ENCODE results near the gene FN3K. TPM values are rescaled to one million over a fixed set of nuclear protein-coding genes. Genes with fewer than 3 reads are reported as not detected.

Gene FN3K
- total and polyA plus RNA-seq, 2 experiments from 2014 or later = 0.11 to 1.0 TPM

DNA sequence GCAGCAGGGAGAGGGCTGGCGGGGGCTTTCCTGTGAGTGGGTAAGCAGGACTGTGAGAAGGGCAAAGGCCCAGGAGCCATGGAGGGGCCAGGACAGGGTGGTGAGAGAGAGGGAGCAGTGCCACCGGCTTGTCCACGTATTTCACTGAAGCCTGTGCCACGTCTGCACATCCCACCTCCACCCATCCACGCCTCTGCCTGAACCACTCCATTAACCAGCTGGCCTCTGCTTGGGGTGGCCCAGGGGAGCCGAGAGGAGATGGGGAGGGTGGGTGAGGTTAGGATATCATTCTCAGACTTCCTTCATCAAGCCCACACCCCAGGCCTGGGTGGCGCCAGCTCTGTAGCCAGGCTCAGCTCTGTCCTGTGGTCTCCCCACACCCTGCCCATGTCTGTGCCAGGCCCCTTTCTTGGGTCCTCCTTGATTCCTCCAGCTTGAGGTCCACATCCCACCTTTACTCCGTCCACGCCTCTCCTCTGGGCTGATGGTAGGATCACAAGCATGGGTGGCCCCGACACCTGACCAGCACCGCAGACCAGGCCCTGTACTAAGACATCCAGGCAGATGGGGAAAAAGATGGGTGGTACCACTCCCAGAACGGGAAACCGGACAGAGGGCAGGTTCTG, 3.2 kb upstream of the FN3K start:
- Histone ChIP-seq H3K9me2 (ENCODE audit: insufficient read depth) (no peaks in the 10 kb centered on the region), H3K9me3 (ENCODE audit: low read depth) (no peaks in the 10 kb centered on the region), H3K27ac (no peak overlapping the region), H3K36me3 (ENCODE audit: low read depth) (no peaks in the 10 kb centered on the region; the same call in 1 of the 2 replicates), H3K4me1 (ENCODE audit: insufficient read depth) (no peaks in the 10 kb centered on the region), H3K79me2 (ENCODE audit: insufficient read depth) (no peaks in the 10 kb centered on the region), H3K27me3 (replicated peaks; ENCODE audit: insufficient read depth) (no peaks in the 10 kb centered on the region), H2AFZ (no peak overlapping the region), H3K9ac (no peak overlapping the region), H4K20me1 (ENCODE audit: insufficient read depth) (no peaks in the 10 kb centered on the region), H3F3A (ENCODE audit: insufficient read depth) (no peaks in the 10 kb centered on the region), H3K4me3 (no peak overlapping the region), H3K4me2 (ENCODE audit: unreplicated experiment) (no peak overlapping the region)
- DNase-seq = no peak
- 88 to 92% methylated on average over 13 of the region's 13 CpGs for WGBS, 2 experiments (ENCODE audit: low coverage in 1 of 2, low lambda C conversion rate in 2 of 2, missing lambda C conversion rate in 2 of 2)
- in situ Hi-C loops (cut with MboI) = no loop called here
- TF ChIP-seq EZH2phosphoT487 (IDR thresholded peaks at IDR 0.05; ENCODE audit: insufficient read depth, low read depth) (no peak), EZH2 (IDR thresholded peaks at IDR 0.05; ENCODE audit: insufficient read depth, poor library complexity, severe bottlenecking) (no peak)

DNA sequence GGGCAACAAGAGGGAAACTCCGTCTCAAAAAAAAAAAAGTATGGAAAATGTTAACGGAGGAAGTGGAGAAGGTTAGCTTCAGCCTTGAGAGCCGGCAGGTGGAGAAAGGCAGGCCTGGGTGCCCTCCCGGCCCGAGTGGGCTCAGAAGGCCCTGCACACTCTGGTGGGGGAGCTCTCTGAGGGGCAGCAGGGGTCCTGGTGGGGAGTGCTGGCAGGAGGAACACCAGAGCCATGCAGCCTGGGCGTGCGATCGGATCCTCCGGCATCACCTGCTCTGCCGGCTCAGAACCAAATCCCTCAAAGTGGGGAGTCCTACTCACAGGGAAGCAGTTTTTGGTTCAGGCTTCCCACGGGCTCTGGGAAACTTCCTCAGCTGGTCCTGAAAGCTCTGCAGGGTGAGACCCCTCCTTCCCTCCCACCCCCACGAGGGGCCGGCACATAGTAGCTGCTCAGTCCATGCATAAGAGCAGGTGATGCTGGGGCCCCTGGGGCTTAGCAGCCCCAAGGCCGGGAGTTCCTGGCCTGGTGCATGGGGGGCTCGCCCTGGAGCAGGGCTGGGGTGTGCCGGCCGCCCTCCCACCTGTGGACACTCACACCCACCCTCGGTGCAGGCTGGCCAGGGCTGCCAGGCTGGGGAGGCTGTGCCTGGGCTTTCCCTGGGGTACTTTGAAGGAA, 1.2 kb downstream of the FN3K start:
- no peaks in the 10 kb centered on the region for H3K9me2 ChIP-seq (ENCODE audit: insufficient read depth)
- no peak overlapping the region for H3K4me2 ChIP-seq (ENCODE audit: unreplicated experiment)
- DNase-seq = no peak
- 82 to 85% methylated on average over 13 to 15 of the region's 18 CpGs for WGBS, 2 experiments (ENCODE audit: low coverage in 1 of 2, low lambda C conversion rate in 2 of 2, missing lambda C conversion rate in 2 of 2)
- no peak overlapping the region for H3K4me3 ChIP-seq
- H3K79me2 ChIP-seq (ENCODE audit: insufficient read depth) = no peaks in the 10 kb centered on the region
- H3K36me3 ChIP-seq (ENCODE audit: low read depth) = peaks cover 6% of the 10 kb centered on the region; the same call in 1 of the 2 replicates
- H4K20me1 ChIP-seq (ENCODE audit: insufficient read depth) = no peaks in the 10 kb centered on the region
- in situ Hi-C loops (cut with MboI) = no loop called here
- H3F3A ChIP-seq (ENCODE audit: insufficient read depth) = no peaks in the 10 kb centered on the region
- H3K27ac ChIP-seq = no peak overlapping the region
- no peaks in the 10 kb centered on the region for H3K27me3 ChIP-seq (replicated peaks; ENCODE audit: insufficient read depth)
- H3K9me3 ChIP-seq (ENCODE audit: low read depth) = no peaks in the 10 kb centered on the region
- no peak overlapping the region for H2AFZ ChIP-seq
- no peaks in the 10 kb centered on the region for H3K4me1 ChIP-seq (ENCODE audit: insufficient read depth)
- H3K9ac ChIP-seq = no peak overlapping the region
- no peak for TF ChIP-seq EZH2phosphoT487 (IDR thresholded peaks at IDR 0.05; ENCODE audit: insufficient read depth, low read depth)

DNA sequence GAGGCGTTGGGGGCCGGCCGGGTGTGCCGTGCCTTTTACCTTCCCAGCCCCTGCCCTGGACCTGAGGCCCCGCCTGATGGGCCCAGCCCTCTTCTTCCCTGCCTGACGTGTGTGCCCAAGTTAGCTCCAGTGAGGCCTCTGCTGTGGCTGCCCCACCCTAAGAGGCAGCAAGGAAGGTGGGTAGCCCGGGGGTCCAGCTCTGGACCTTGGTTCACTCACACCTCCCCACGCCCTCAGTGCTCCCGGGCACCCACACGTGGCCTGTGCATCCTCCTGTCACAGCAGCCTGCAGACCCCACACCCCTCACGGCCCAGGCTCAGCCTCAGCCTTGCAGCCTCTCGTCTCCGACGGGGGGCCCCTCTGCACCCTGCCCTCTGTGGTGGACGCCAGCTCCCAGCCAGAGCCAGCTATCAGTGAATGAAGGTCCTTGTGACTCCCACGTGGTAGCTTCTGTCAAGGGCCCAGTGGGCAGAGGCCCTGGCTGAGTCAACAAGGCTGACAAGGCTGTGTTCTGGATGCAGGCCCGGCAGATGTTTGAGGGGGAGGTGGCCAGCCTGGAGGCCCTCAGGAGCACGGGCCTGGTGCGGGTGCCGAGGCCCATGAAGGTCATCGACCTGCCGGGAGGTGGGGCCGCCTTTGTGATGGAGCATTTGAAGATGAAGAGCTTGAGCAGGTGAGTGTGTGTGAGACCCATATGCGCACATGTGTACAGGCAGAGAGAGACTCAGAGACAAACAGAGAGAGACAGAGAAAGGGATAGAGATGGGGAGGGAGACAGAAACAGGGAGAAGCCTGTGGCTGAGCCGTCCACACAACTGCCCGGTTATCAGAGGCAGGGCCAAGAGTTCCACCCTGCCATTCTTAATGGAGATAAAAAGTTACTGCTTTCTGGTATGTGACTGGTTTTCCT, 2.8 kb downstream of the FN3K start:
- 70 to 73% methylated on average over 26 of the region's 26 CpGs for WGBS, 2 experiments (ENCODE audit: low coverage in 1 of 2, low lambda C conversion rate in 2 of 2, missing lambda C conversion rate in 2 of 2)
- no peaks in the 10 kb centered on the region for H3K9me2 ChIP-seq (ENCODE audit: insufficient read depth)
- H3F3A ChIP-seq (ENCODE audit: insufficient read depth) = no peaks in the 10 kb centered on the region
- H3K4me2 ChIP-seq (ENCODE audit: unreplicated experiment) = no peak overlapping the region
- H3K27ac ChIP-seq = no peak overlapping the region
- no peak overlapping the region for H3K4me3 ChIP-seq
- TF ChIP-seq EZH2phosphoT487 (IDR thresholded peaks at IDR 0.05; ENCODE audit: insufficient read depth, low read depth) (no peak), EZH2 (IDR thresholded peaks at IDR 0.05; ENCODE audit: insufficient read depth, poor library complexity, severe bottlenecking) (no peak)
- peak; percentile 68 for DNase-seq
- no peaks in the 10 kb centered on the region for H4K20me1 ChIP-seq (ENCODE audit: insufficient read depth)
- H3K9ac ChIP-seq = no peak overlapping the region
- no peaks in the 10 kb centered on the region for H3K4me1 ChIP-seq (ENCODE audit: insufficient read depth)
- H3K36me3 ChIP-seq (ENCODE audit: low read depth) = peaks cover 6% of the 10 kb centered on the region; the same call in 1 of the 2 replicates
- in situ Hi-C loops (cut with MboI) = no loop called here
- no peak overlapping the region for H2AFZ ChIP-seq
- H3K9me3 ChIP-seq (ENCODE audit: low read depth) = no peaks in the 10 kb centered on the region
- H3K79me2 ChIP-seq (ENCODE audit: insufficient read depth) = no peaks in the 10 kb centered on the region
- no peaks in the 10 kb centered on the region for H3K27me3 ChIP-seq (replicated peaks; ENCODE audit: insufficient read depth)

DNA sequence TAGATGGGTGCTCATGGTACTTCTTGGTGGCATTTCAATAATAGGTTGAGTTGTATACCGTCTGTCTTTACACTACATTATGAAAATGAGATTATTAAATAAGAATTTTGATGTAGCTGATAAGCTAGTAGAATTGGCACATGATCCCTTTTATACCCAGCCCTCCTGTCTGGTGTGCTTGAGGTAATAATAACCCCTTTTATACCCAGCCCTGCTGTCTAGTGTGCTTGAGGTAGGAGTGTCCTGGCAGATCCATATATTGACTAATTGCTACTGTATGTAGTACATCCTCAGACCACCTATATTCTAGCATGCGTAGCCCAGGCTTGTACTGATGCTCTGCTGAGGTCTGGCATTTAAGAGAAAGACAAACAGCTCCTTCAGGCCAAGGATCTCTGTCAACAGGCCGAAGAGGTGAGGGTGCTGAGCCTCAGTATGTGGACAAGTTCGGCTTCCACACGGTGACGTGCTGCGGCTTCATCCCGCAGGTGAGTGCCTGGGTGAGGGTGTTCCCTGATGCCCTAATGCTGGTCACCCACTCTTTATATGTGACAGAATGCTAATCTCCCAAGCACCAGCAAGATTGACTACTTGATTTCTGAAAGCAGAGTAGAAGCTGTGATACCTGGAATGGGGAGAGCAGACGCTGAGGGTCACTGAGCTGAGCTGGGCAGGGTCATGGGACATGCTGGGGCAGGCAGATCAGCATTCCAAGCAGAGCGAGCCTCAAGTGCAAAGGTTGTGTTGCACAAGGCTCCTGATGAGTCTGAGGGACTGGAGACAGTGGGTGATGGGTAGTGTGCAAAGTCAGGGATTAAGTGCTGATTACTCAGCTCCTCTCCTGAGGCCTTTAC, 5.7 kb downstream of the FN3K start:
- no peak overlapping the region for H2AFZ ChIP-seq
- TF ChIP-seq EZH2 (IDR thresholded peaks at IDR 0.05; ENCODE audit: insufficient read depth, poor library complexity, severe bottlenecking) = no peak
- no peak for TF ChIP-seq EZH2phosphoT487 (IDR thresholded peaks at IDR 0.05; ENCODE audit: insufficient read depth, low read depth)
- peak; percentile 12 for DNase-seq
- H3K9ac ChIP-seq = no peak overlapping the region
- H3K79me2 ChIP-seq (ENCODE audit: insufficient read depth) = no peaks in the 10 kb centered on the region
- no peaks in the 10 kb centered on the region for H3K4me1 ChIP-seq (ENCODE audit: insufficient read depth)
- 89% methylated on average over 10 of the region's 10 CpGs for WGBS, 2 experiments (ENCODE audit: low coverage in 1 of 2, low lambda C conversion rate in 2 of 2, missing lambda C conversion rate in 2 of 2)
- H3K27me3 ChIP-seq (replicated peaks; ENCODE audit: insufficient read depth) = no peaks in the 10 kb centered on the region
- peaks cover 6% of the 10 kb centered on the region; the same call in 1 of the 2 replicates for H3K36me3 ChIP-seq (ENCODE audit: low read depth)
- no peaks in the 10 kb centered on the region for H3K9me3 ChIP-seq (ENCODE audit: low read depth)
- H3K9me2 ChIP-seq (ENCODE audit: insufficient read depth) = no peaks in the 10 kb centered on the region
- H3K4me3 ChIP-seq = no peak overlapping the region
- no peak overlapping the region for H3K27ac ChIP-seq
- in situ Hi-C loops (cut with MboI) = no loop called here
- no peak overlapping the region for H3K4me2 ChIP-seq (ENCODE audit: unreplicated experiment)
- no peaks in the 10 kb centered on the region for H3F3A ChIP-seq (ENCODE audit: insufficient read depth)
- H4K20me1 ChIP-seq (ENCODE audit: insufficient read depth) = no peaks in the 10 kb centered on the region

All from GM23248 (cell line).